Mesenchymal stem cell (in vitro differentiated cells and primary cell): Measurements from ENCODE around the gene CACNG6.

Experiments used
- DNase-seq: peaks from one replicate; pipeline ENCODE4 v3.0.0-alpha.2; 2013
- H2AFZ ChIP-seq: one replicate; pipeline ENCODE4 v1.6.1; 2013; ENCODE audit warnings: low read depth, mild to moderate bottlenecking, control low read depth, inconsistent platforms, low read length, moderate library complexity
- H2AK5ac ChIP-seq: 2 replicates; pipeline ENCODE4 v1.6.1; 2013; ENCODE audit warnings: low read length, moderate library complexity, mild to moderate bottlenecking, inconsistent platforms; ENCODE audit not compliant: severe bottlenecking
- H2BK120ac ChIP-seq: one replicate; pipeline ENCODE4 v1.6.1; 2013; ENCODE audit warnings: low read depth, mild to moderate bottlenecking, inconsistent platforms, low read length, moderate library complexity
- H2BK12ac ChIP-seq, 2 experiments: one replicate each; pipeline ENCODE4 v1.6.1; 2013; ENCODE audit warnings: inconsistent platforms in 2 of 2, low read length in 2 of 2, mild to moderate bottlenecking in 2 of 2, moderate library complexity in 2 of 2, control low read depth in 1 of 2
- H2BK15ac ChIP-seq: one replicate; pipeline ENCODE4 v1.6.1; 2013; ENCODE audit warnings: mild to moderate bottlenecking, low read depth, inconsistent platforms; ENCODE audit not compliant: poor library complexity, severe bottlenecking
- H2BK5ac ChIP-seq: 2 replicates; pipeline ENCODE4 v1.6.1; 2013; ENCODE audit warnings: low read depth, mild to moderate bottlenecking, low read length, control low read depth, inconsistent platforms; ENCODE audit not compliant: poor library complexity, severe bottlenecking
- H3K14ac ChIP-seq, 2 experiments: one replicate each; pipeline ENCODE4 v1.6.1; 2013; ENCODE audit warnings: inconsistent platforms in 2 of 2, low read length in 2 of 2, control low read depth in 1 of 2, mild to moderate bottlenecking in 1 of 2, moderate library complexity in 1 of 2
- H3K18ac ChIP-seq, 2 experiments: one replicate each; pipeline ENCODE4 v1.6.1; 2013; ENCODE audit warnings: inconsistent platforms in 2 of 2, low read length in 2 of 2, control low read depth in 1 of 2, low read depth in 1 of 2, mild to moderate bottlenecking in 1 of 2
- H3K23ac ChIP-seq, 2 experiments: one replicate each; pipeline ENCODE4 v1.6.1; 2013; ENCODE audit warnings: inconsistent platforms in 2 of 2, low read length in 2 of 2, mild to moderate bottlenecking in 2 of 2, moderate library complexity in 2 of 2, control low read depth in 1 of 2
- H3K27ac ChIP-seq: 2 replicates; pipeline ENCODE4 v1.5.1; 2013; ENCODE audit warnings: mild to moderate bottlenecking, moderate library complexity, low read length, control low read depth, inconsistent platforms; ENCODE audit not compliant: poor library complexity, severe bottlenecking
- H3K27me3 ChIP-seq, 2 experiments: 2 replicates each; pipeline versions ENCODE4 v1.6.1 to v1.7.0; 2013; ENCODE audit warnings: low read length in 2 of 2, mild to moderate bottlenecking in 2 of 2, moderate library complexity in 2 of 2, control low read depth in 1 of 2, inconsistent platforms in 1 of 2; ENCODE audit not compliant: control insufficient read depth in 1 of 2, insufficient read depth in 1 of 2
- H3K36me3 ChIP-seq, 2 experiments: 2 replicates each; pipeline versions ENCODE4 v1.6.1 to v1.7.0; 2013; ENCODE audit warnings: low read length in 2 of 2, control low read depth in 1 of 2, inconsistent platforms in 1 of 2, low read depth in 1 of 2, mild to moderate bottlenecking in 1 of 2; ENCODE audit not compliant: insufficient read depth in 2 of 2, control insufficient read depth in 1 of 2
- H3K4ac ChIP-seq, 2 experiments: one replicate each; pipeline ENCODE4 v1.6.1; 2013; ENCODE audit warnings: inconsistent platforms in 2 of 2, low read length in 2 of 2, mild to moderate bottlenecking in 2 of 2, moderate library complexity in 2 of 2, control low read depth in 1 of 2, low read depth in 1 of 2
- H3K4me1 ChIP-seq: 2 replicates; pipeline ENCODE4 v1.6.1; 2013; ENCODE audit warnings: low read depth, low read length, control low read depth; ENCODE audit not compliant: control insufficient read depth, insufficient read depth
- H3K4me2 ChIP-seq: 2 replicates; pipeline ENCODE4 v1.6.1; 2013; ENCODE audit warnings: low read length, mild to moderate bottlenecking, inconsistent platforms; ENCODE audit not compliant: poor library complexity, severe bottlenecking
- H3K4me3 ChIP-seq, 2 experiments: 2 replicates each; pipeline versions ENCODE4 v1.5.1 to v1.7.0; 2013; ENCODE audit warnings: low read length in 2 of 2, mild to moderate bottlenecking in 2 of 2, control low read depth in 1 of 2, low read depth in 1 of 2; ENCODE audit not compliant: insufficient read depth in 1 of 2
- H3K79me1 ChIP-seq: replicated peaks from 2 replicates; pipeline ENCODE4 v1.6.1; 2013; ENCODE audit warnings: mild to moderate bottlenecking, control low read depth, low read length, inconsistent platforms; ENCODE audit not compliant: poor library complexity, severe bottlenecking
- H3K9ac ChIP-seq: 2 replicates; pipeline ENCODE4 v1.7.0; 2013; ENCODE audit warnings: mild to moderate bottlenecking, low read length, moderate library complexity
- H3K9me3 ChIP-seq: 2 replicates; pipeline ENCODE4 v1.7.0; 2013; ENCODE audit warnings: mild to moderate bottlenecking, low read length; ENCODE audit not compliant: control insufficient read depth
- H4K8ac ChIP-seq: one replicate; pipeline ENCODE4 v1.6.1; 2013; ENCODE audit warnings: inconsistent platforms, mild to moderate bottlenecking, low read length, moderate library complexity
- H4K91ac ChIP-seq: one replicate; pipeline ENCODE4 v1.6.1; 2013; ENCODE audit warnings: mild to moderate bottlenecking, low read length, inconsistent platforms
- WGBS: methylation state at CpG from one replicate; pipeline ENCODE4 v1.1.7; 2013; ENCODE audit warnings: mixed read lengths; 5-methylcytosine and 5-hydroxymethylcytosine counted together

Gene CACNG6

DNA sequence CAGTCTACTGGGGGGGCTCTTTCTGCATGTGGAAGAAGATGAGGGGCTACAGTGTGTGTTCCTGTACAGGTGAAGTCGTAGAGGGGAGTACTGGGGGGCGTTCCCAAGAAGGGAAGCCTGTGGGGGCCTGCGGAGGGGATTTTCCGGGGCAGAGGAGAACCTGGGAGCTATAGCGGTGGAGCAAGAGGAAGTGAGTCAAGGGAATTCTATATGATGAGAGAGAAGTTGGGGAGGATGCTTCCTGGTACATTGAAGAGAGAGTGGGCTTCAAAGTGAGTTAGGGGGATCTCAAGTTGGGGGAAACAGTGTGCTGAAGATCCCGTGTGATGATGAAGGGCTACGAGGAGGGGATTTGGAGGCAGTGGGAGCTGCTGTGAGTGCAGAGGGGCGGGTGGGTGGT, 30.6 kb upstream of the CACNG6 start:
- Histone ChIP-seq H3K27ac (no peak overlapping the region), H2AK5ac (no peak overlapping the region), H3K36me3 (no peaks in the 10 kb centered on the region), H2BK120ac (no peak overlapping the region), H3K4me1 (peaks cover 2% of the 10 kb centered on the region), H2BK15ac (no peak overlapping the region), H3K4me3 (no peak overlapping the region), H3K79me1 (no peaks in the 10 kb centered on the region), H3K4me2 (no peak overlapping the region), H2BK12ac (no peak overlapping the region), H4K91ac (no peak overlapping the region), H3K18ac (no peak overlapping the region), H2BK5ac (no peak overlapping the region), H3K9me3 (peaks cover 3% of the 10 kb centered on the region), H3K4ac (no peak overlapping the region), H2AFZ (no peak overlapping the region), H4K8ac (no peak overlapping the region), H3K14ac (no peak overlapping the region), H3K23ac (no peak overlapping the region), H3K27me3 (peaks cover 78 to 80% of the 10 kb centered on the region in 2 experiments), H3K9ac (no peak overlapping the region)
- 7% methylated on average over 8 of the region's 8 CpGs for WGBS
- DNase-seq = no peak

DNA sequence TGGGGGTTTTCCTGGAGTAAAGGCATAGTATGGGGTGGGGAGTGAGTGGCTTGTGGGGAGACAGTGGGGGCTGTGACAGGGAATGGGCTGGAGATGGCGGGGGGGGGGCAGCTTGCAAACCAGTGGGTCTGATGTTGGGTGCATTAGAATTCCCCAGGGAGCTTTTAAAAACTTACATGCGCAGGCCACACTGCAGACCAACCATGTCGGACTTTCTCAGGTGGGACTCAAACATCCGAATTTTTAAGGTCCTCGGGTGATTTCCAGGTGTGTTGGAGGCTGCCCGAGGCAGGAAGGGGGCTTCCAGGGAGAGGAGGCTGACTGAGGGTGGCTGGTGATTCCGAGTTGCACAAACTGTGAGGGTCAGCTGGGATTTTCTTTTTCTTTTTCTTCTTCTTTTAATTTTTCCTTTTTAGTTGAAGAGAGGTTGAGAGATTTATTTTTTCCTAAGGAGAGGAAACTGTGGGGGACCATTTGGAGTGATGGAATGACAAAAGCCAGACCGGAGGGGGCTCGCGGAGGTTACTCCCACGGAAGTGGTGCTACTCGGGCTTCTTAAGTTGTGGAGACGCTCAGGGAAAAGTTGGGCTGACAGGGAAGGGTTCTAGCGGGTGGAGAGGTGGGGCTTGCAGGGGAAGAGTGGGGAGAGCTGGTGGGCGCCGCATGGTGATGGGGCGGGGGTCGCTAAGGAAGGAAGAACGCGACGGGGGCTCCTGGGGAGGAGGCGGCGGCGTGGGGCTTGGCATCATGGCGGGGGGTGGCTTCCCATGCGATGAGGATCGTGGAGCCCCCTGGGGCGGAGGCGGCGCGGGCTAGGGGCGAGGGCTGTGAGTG, 29.7 kb upstream of the CACNG6 start:
- no peaks in the 10 kb centered on the region for H3K36me3 ChIP-seq
- H3K27me3 ChIP-seq = peaks cover 80% of the 10 kb centered on the region in 2 experiments
- H3K27ac ChIP-seq = no peak overlapping the region
- peaks cover 3% of the 10 kb centered on the region for H3K9me3 ChIP-seq
- no peak overlapping the region for H3K4me2 ChIP-seq
- H3K79me1 ChIP-seq = no peaks in the 10 kb centered on the region
- H2AK5ac ChIP-seq = no peak overlapping the region
- H3K18ac ChIP-seq = no peak overlapping the region
- no peak overlapping the region for H2BK5ac ChIP-seq
- peaks cover 2% of the 10 kb centered on the region for H3K4me1 ChIP-seq
- H2BK120ac ChIP-seq = no peak overlapping the region
- no peak overlapping the region for H2AFZ ChIP-seq
- no peak overlapping the region for H3K23ac ChIP-seq
- H3K14ac ChIP-seq = no peak overlapping the region
- no peak overlapping the region for H4K91ac ChIP-seq
- no peak overlapping the region for H2BK15ac ChIP-seq
- H3K9ac ChIP-seq = no peak overlapping the region
- H3K4me3 ChIP-seq = no peak overlapping the region
- no peak overlapping the region for H4K8ac ChIP-seq
- H3K4ac ChIP-seq = no peak overlapping the region
- DNase-seq = no peak
- 4% methylated on average over 25 of the region's 32 CpGs for WGBS
- no peak overlapping the region for H2BK12ac ChIP-seq

DNA sequence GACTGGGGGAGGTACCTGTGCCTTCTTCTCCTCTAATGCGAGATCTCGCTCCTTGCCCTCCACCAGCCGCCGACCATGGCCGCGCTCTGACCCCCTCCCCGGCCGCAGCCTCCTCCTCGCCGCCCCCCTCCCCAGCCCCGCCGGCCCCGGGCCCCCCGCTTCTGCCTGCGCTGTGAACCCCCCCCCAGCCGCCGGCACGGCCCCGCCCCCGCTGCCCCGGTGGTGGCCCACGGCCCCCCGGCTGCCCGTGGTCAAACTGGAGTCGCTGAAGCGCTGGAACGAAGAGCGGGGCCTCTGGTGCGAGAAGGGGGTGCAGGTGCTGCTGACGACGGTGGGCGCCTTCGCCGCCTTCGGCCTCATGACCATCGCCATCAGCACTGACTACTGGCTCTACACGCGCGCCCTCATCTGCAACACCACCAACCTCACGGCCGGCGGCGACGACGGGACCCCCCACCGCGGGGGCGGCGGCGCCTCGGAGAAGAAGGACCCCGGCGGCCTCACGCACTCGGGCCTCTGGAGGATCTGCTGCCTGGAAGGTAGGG, 28.5 kb upstream of the CACNG6 start, which contains the start of gene CACNG8:
Gene CACNG8 (plus strand): TSS at position 51 of the 545 bp plus-strand sequence.
- Histone ChIP-seq H2AK5ac (no peak within 1 kb of the TSS), H2BK15ac (no peak within 1 kb of the TSS), H3K4me2 (no peak within 1 kb of the TSS), H3K14ac (no peak within 1 kb of the TSS), H3K18ac (no peak within 1 kb of the TSS), H2BK120ac (no peak within 1 kb of the TSS), H3K23ac (peak within 1 kb of the TSS in 1 of 2 experiments; percentile 35), H3K4ac (no peak within 1 kb of the TSS), H3K4me1 (peaks cover 2% of the 10 kb centered on the region), H3K36me3 (no peaks in the 10 kb centered on the region), H2BK12ac (no peak within 1 kb of the TSS), H2AFZ (peak within 1 kb of the TSS; percentile 27), H3K4me3 (no peak within 1 kb of the TSS), H4K91ac (no peak within 1 kb of the TSS), H2BK5ac (no peak within 1 kb of the TSS), H3K27ac (no peak within 1 kb of the TSS), H3K79me1 (no peaks in the 10 kb centered on the region), H3K9ac (no peak within 1 kb of the TSS), H4K8ac (no peak within 1 kb of the TSS), H3K27me3 (peaks cover 69 to 71% of the 10 kb centered on the region in 2 experiments), H3K9me3 (peaks cover 3% of the 10 kb centered on the region)
- 2% methylated on average over 31 of the region's 55 CpGs for WGBS
- no peak for DNase-seq

DNA sequence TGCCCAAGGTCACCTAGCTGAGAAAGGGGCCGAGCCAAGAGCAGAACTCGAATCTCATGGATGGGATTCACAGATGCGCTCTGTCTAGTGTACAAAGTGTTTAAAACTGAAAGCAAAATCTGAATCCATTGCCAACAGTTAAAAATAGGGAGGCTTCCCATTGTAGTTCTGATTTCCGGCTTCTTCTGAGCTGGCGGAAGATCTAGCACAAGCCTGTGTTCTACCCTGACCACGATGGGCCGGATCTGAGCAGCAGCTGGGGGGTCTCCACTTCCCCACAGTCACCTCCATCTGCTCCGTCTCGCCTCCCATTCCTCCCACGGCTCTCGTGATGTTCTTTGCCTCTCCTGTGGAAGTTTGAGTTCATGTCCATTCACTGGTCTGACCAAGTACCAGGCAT, 26.3 kb upstream of the CACNG6 start:
- H2BK5ac ChIP-seq = no peak overlapping the region
- no peak overlapping the region for H2BK120ac ChIP-seq
- no peak overlapping the region for H2AFZ ChIP-seq
- no peak overlapping the region for H3K23ac ChIP-seq
- H3K27me3 ChIP-seq = peaks cover 48 to 56% of the 10 kb centered on the region in 2 experiments
- no peak overlapping the region for H2BK12ac ChIP-seq
- 83% methylated on average over 11 of the region's 11 CpGs for whole genome bisulfite sequencing
- no peak overlapping the region for H4K91ac ChIP-seq
- peaks cover 3% of the 10 kb centered on the region for H3K9me3 ChIP-seq
- H3K4me2 ChIP-seq = no peak overlapping the region
- H3K14ac ChIP-seq = no peak overlapping the region
- H3K4me3 ChIP-seq = peak overlapping the region in 1 of 2 experiments; percentile 33
- no peak overlapping the region for H3K27ac ChIP-seq
- no peak overlapping the region for H2BK15ac ChIP-seq
- no peak overlapping the region for H4K8ac ChIP-seq
- no peak for DNase-seq
- H3K4ac ChIP-seq = no peak overlapping the region
- H3K4me1 ChIP-seq = peaks cover 2% of the 10 kb centered on the region
- H3K79me1 ChIP-seq = no peaks in the 10 kb centered on the region
- H3K18ac ChIP-seq = no peak overlapping the region
- H3K9ac ChIP-seq = no peak overlapping the region
- H3K36me3 ChIP-seq = no peaks in the 10 kb centered on the region
- no peak overlapping the region for H2AK5ac ChIP-seq
